ENCODE measurements around the gene PIEZO1.

Gene PIEZO1

GRCh38 chr16:88687676-88688012 is 97.4 kb downstream of the PIEZO1 start:
- H3K4me3 ChIP-seq (ENCODE audit: low read depth, low read length) = no peak overlapping the region
- no peak for DNase-seq (ENCODE audit: low read depth)
- no peak for TF ChIP-seq CTCF (IDR thresholded peaks at IDR 0.05; ENCODE audit: low read depth, low read length, missing control alignments)

DNA sequence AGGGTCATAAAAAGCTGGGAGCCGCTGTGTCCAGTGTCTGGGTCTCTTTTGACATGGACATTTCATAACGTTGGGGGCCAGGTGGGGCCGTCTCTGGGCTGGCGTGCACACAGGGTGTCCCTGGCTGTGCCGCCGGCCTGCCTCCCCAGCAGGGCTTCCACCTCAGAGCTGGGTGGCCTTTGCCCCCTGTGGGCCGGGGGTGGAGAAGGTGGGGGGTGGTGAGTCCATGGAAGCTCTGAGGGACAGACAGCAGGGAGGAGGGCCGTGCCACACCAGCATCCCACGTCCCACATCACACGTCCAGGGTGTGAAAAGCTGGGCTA is 97.8 kb downstream of the PIEZO1 start:
- no peak for TF ChIP-seq CTCF (IDR thresholded peaks at IDR 0.05; ENCODE audit: low read depth, low read length, missing control alignments)
- H3K4me3 ChIP-seq (ENCODE audit: low read depth, low read length) = no peak overlapping the region
- DNase-seq (ENCODE audit: low read depth) = no peak

DNA sequence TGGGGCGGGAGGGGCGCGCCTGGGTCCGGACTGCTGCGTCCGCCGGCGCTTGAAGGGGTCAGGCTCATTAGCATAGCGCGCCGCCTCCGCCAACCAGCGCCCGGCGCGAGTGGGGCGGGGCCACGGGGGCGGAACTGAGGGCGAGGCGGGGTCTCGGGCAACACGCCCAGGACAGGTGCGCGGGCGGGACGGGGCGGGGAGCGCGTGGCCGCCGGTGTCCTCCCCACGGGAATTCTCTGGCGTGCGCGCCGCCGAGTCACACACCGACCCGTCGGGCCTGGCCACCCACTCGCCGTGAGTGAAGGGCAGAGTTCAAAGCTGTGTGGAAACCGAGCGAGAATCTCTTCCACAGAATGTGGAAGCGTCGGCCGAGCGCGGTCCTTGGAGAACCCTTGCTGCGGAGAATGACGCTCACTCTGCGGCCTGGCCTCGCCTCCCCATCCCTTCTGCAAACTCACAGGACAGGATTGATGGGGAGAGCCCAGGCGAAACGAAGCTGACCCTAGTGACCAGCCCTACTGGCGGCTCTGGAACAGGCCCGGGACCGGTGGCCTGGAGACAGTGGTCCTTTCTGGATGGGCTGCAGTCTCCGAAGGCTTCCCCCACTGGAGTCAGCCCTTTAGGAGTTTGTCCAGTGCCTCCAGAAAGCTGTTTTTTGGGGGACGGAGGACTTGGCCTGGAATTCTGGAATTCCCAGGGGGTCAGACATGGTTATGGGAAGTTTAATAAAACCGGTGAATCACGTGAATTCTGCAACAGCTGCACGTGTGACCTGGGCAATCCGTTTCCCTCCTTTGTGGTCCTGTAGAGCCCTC is 98.4 kb downstream of the PIEZO1 start, which contains the start of gene SNAI3:
Gene SNAI3, minus strand, starts transcription at position 69 of the 815 bp plus-strand sequence. CDS start 101 bp downstream, outside the sequence.
- no peak for DNase-seq (ENCODE audit: low read depth)
- peak within 1 kb of the TSS; percentile 61 for H3K4me3 ChIP-seq (ENCODE audit: low read depth, low read length)
- TF ChIP-seq CTCF (IDR thresholded peaks at IDR 0.05; ENCODE audit: low read depth, low read length, missing control alignments) = no peak

- peak overlapping the region; percentile 61 for H3K4me3 ChIP-seq (ENCODE audit: low read depth, low read length)
- no peak for TF ChIP-seq CTCF (IDR thresholded peaks at IDR 0.05; ENCODE audit: low read depth, low read length, missing control alignments)
- no peak for DNase-seq (ENCODE audit: low read depth)
These were observed 99.0 kb downstream of the PIEZO1 start for GRCh38 chr16:88686062-88686438.

- peak overlapping the region; percentile 61 for H3K4me3 ChIP-seq (ENCODE audit: low read depth, low read length)
- TF ChIP-seq CTCF (IDR thresholded peaks at IDR 0.05; ENCODE audit: low read depth, low read length, missing control alignments) = peak; percentile 60
- no peak for DNase-seq (ENCODE audit: low read depth)
These were observed 99.6 kb downstream of the PIEZO1 start for GRCh38 chr16:88685156-88686061.

DNA sequence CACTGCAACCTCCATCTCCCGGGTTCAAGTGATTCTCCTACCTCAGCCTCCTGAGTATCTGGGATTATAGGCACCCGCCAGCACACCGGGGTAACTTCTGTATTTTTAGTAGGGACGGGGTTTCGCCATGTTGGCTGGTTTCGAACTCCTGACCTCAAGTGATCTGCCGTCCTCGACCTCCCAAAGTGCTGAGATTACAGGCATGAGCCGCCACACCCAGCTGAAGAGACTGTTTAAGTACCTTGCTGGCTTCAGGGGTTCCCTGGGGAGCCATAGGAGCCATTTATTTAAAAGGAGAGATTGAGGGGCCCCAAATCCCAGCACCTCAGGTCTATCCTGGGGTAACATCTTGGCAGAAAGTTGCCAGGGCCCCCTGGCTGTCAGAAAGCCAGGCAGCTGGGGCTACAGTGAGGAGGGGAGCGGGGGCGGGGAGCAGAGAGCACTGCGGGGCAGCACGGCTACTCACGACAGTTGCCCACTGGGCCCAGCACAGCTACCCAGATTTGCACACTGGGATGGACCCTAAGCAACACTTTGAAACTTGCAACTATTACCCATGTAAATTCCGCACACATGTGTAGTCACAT is 100.4 kb downstream of the PIEZO1 start:
- TF ChIP-seq CTCF (IDR thresholded peaks at IDR 0.05; ENCODE audit: low read depth, low read length, missing control alignments) = no peak
- no peak for DNase-seq (ENCODE audit: low read depth)
- H3K4me3 ChIP-seq (ENCODE audit: low read depth, low read length) = no peak overlapping the region
